GM12891 (cell line): ENCODE measurements around the gene GPR62.

ENCODE experiments used
- POLR2A ChIP-seq: IDR thresholded peaks from 2 replicates; pipeline ENCODE4 v1.6.1; 2011; ENCODE audit warnings: low read depth, low read length, control low read depth
- POLR2AphosphoS5 ChIP-seq: IDR thresholded peaks from 2 replicates; pipeline ENCODE4 v1.6.1; 2011; ENCODE audit warnings: low read depth, low read length, control low read depth
- POU2F2 ChIP-seq: IDR thresholded peaks from 2 replicates; pipeline ENCODE4 v1.6.1; 2011; ENCODE audit warnings: low read depth, mild to moderate bottlenecking, control low read depth, low read length, moderate library complexity
- TAF1 ChIP-seq: IDR thresholded peaks from 2 replicates; pipeline ENCODE4 v1.6.1; 2011; ENCODE audit warnings: low read depth, low read length, control low read depth

- no peak for TF ChIP-seq POU2F2
- no peak for TF ChIP-seq POLR2AphosphoS5
- TF ChIP-seq TAF1: no peak
- no peak for TF ChIP-seq POLR2A
Measured at GRCh38 chr3:51934991-51935885, 19.9 kb upstream of the GPR62 start.
